ENCODE results near the gene SLC10A6.

Gene SLC10A6

GRCh38 chr4:86821151-86821550 is 28.0 kb downstream of the SLC10A6 start:
- TF ChIP-seq TCF12 (IDR thresholded peaks at IDR 0.05; ENCODE audit: low read depth): no peak
- TF ChIP-seq, protein P1, sequence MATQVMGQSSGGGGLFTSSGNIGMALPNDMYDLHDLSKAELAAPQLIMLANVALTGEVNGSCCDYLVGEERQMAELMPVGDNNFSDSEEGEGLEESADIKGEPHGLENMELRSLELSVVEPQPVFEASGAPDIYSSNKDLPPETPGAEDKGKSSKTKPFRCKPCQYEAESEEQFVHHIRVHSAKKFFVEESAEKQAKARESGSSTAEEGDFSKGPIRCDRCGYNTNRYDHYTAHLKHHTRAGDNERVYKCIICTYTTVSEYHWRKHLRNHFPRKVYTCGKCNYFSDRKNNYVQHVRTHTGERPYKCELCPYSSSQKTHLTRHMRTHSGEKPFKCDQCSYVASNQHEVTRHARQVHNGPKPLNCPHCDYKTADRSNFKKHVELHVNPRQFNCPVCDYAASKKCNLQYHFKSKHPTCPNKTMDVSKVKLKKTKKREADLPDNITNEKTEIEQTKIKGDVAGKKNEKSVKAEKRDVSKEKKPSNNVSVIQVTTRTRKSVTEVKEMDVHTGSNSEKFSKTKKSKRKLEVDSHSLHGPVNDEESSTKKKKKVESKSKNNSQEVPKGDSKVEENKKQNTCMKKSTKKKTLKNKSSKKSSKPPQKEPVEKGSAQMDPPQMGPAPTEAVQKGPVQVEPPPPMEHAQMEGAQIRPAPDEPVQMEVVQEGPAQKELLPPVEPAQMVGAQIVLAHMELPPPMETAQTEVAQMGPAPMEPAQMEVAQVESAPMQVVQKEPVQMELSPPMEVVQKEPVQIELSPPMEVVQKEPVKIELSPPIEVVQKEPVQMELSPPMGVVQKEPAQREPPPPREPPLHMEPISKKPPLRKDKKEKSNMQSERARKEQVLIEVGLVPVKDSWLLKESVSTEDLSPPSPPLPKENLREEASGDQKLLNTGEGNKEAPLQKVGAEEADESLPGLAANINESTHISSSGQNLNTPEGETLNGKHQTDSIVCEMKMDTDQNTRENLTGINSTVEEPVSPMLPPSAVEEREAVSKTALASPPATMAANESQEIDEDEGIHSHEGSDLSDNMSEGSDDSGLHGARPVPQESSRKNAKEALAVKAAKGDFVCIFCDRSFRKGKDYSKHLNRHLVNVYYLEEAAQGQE (IDR thresholded peaks at IDR 0.05; ENCODE audit: low read depth): no peak
- TF ChIP-seq USF1 (IDR thresholded peaks at IDR 0.05): no peak
- no peak for TF ChIP-seq CREB1 (IDR thresholded peaks at IDR 0.05; ENCODE audit: low read depth)
- no peak for TF ChIP-seq ZBTB7A (IDR thresholded peaks at IDR 0.05; ENCODE audit: low read depth)
- TF ChIP-seq YY1 (IDR thresholded peaks at IDR 0.05; ENCODE audit: low read depth): no peak
- no peak for TF ChIP-seq TAF1 (IDR thresholded peaks at IDR 0.05; ENCODE audit: low read depth)
- no peak for TF ChIP-seq MAX (IDR thresholded peaks at IDR 0.05)
- no peak for TF ChIP-seq CEBPB (IDR thresholded peaks at IDR 0.05)
- no peak for TF ChIP-seq FOXM1 (IDR thresholded peaks at IDR 0.05; ENCODE audit: borderline replicate concordance, low read depth)
- no peak for TF ChIP-seq TEAD4 (IDR thresholded peaks at IDR 0.05)
- TF ChIP-seq RAD21 (IDR thresholded peaks at IDR 0.05; ENCODE audit: low read depth): no peak
- TF ChIP-seq EGR1 (IDR thresholded peaks at IDR 0.05): no peak

GRCh38 chr4:86819561-86819960 is 29.6 kb downstream of the SLC10A6 start:
- TF ChIP-seq FOXM1 (IDR thresholded peaks at IDR 0.05; ENCODE audit: borderline replicate concordance, low read depth) (no peak), TCF12 (IDR thresholded peaks at IDR 0.05; ENCODE audit: low read depth) (no peak), EGR1 (IDR thresholded peaks at IDR 0.05) (no peak), TEAD4 (IDR thresholded peaks at IDR 0.05) (no peak), CEBPB (IDR thresholded peaks at IDR 0.05) (no peak), TAF1 (IDR thresholded peaks at IDR 0.05; ENCODE audit: low read depth) (no peak), MAX (IDR thresholded peaks at IDR 0.05) (no peak), NFIC (IDR thresholded peaks at IDR 0.05) (no peak), YY1 (IDR thresholded peaks at IDR 0.05; ENCODE audit: low read depth) (no peak), ZBTB7A (IDR thresholded peaks at IDR 0.05; ENCODE audit: low read depth) (no peak), USF1 (IDR thresholded peaks at IDR 0.05) (no peak), CREB1 (IDR thresholded peaks at IDR 0.05; ENCODE audit: low read depth) (no peak), EP300 (IDR thresholded peaks at IDR 0.05; ENCODE audit: borderline replicate concordance) (no peak), RAD21 (IDR thresholded peaks at IDR 0.05; ENCODE audit: low read depth) (no peak)
- TF ChIP-seq, protein P1 (IDR thresholded peaks at IDR 0.05; ENCODE audit: low read depth): no peak

- TF ChIP-seq TAF1 (IDR thresholded peaks at IDR 0.05; ENCODE audit: low read depth): no peak
- no peak for TF ChIP-seq EP300 (IDR thresholded peaks at IDR 0.05; ENCODE audit: borderline replicate concordance)
- no peak for TF ChIP-seq TEAD4 (IDR thresholded peaks at IDR 0.05)
Measured at GRCh38 chr4:86818841-86819240, 30.3 kb downstream of the SLC10A6 start.

DNA sequence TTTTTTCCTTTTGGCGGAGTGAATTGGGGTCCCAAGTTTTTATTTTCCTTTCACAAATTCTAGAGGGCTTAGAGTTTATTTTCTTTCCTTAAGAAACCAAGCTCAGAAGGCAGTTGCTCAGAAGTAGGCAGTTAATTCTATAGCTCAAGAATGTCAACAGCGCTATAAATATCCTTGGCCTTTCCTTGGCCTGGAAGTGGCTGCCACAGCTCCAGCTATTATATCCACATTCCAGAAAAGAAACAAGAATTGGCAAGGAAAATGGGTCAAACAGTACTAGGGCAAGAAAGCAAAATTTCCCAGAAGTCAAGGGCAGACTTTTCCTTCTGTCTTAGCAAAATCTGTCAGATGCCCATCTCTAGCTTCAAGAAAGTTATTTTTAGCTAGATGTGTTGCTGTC is 31.0 kb downstream of the SLC10A6 start:
- TF ChIP-seq CEBPB (IDR thresholded peaks at IDR 0.05): no peak

GRCh38 chr4:86816501-86817273 is 32.5 kb downstream of the SLC10A6 start:
- no peak for TF ChIP-seq EP300 (IDR thresholded peaks at IDR 0.05; ENCODE audit: borderline replicate concordance)
- TF ChIP-seq TAF1 (IDR thresholded peaks at IDR 0.05; ENCODE audit: low read depth): no peak
- no peak for TF ChIP-seq TCF12 (IDR thresholded peaks at IDR 0.05; ENCODE audit: low read depth)
- TF ChIP-seq NFIC (IDR thresholded peaks at IDR 0.05): no peak
- TF ChIP-seq, protein P1 (IDR thresholded peaks at IDR 0.05; ENCODE audit: low read depth): no peak
- no peak for TF ChIP-seq YY1 (IDR thresholded peaks at IDR 0.05; ENCODE audit: low read depth)
- no peak for TF ChIP-seq ZBTB7A (IDR thresholded peaks at IDR 0.05; ENCODE audit: low read depth)
- no peak for TF ChIP-seq USF1 (IDR thresholded peaks at IDR 0.05)
- no peak for TF ChIP-seq MAX (IDR thresholded peaks at IDR 0.05)
- no peak for TF ChIP-seq CREB1 (IDR thresholded peaks at IDR 0.05; ENCODE audit: low read depth)
- TF ChIP-seq RAD21 (IDR thresholded peaks at IDR 0.05; ENCODE audit: low read depth): no peak
- TF ChIP-seq FOXM1 (IDR thresholded peaks at IDR 0.05; ENCODE audit: borderline replicate concordance, low read depth): no peak
- TF ChIP-seq CEBPB (IDR thresholded peaks at IDR 0.05): no peak
- no peak for TF ChIP-seq EGR1 (IDR thresholded peaks at IDR 0.05)
- TF ChIP-seq TEAD4 (IDR thresholded peaks at IDR 0.05): no peak

Measured in Ishikawa (cell line).